ENCODE data around the gene FHOD3. TPM values are rescaled to one million over a fixed set of nuclear protein-coding genes. Genes with fewer than 3 reads are reported as not detected.

Gene FHOD3
- total RNA-seq, 2 donors from 2014 or later: 66.0 to 114 TPM

- no peaks in the 10 kb centered on the region for H3K4me1 ChIP-seq
- no peaks in the 10 kb centered on the region for H3K36me3 ChIP-seq
- H3K4me3 ChIP-seq: no peak overlapping the region
- no peaks in the 10 kb centered on the region for H3K27me3 ChIP-seq
- no peaks in the 10 kb centered on the region for H3K9me3 ChIP-seq
- TF ChIP-seq CTCF (IDR thresholded peaks at IDR 0.05): no peak
- DNase-seq (ENCODE audit: low spot score): no peak
- H3K27ac ChIP-seq: no peak overlapping the region
These were observed 297.7 kb downstream of the FHOD3 start for GRCh38 chr18:36595046-36595817.

- no peak for TF ChIP-seq CTCF (IDR thresholded peaks at IDR 0.05)
- no peak overlapping the region for H3K27ac ChIP-seq
- no peak for DNase-seq (ENCODE audit: low spot score)
- H3K27me3 ChIP-seq: no peaks in the 10 kb centered on the region
- no peaks in the 10 kb centered on the region for H3K9me3 ChIP-seq
- no peaks in the 10 kb centered on the region for H3K4me1 ChIP-seq
- no peak overlapping the region for H3K4me3 ChIP-seq
- no peaks in the 10 kb centered on the region for H3K36me3 ChIP-seq
These were observed 298.3 kb downstream of the FHOD3 start for GRCh38 chr18:36595818-36596215.

- Histone ChIP-seq H3K27ac (no peak overlapping the region), H3K9me3 (no peaks in the 10 kb centered on the region), H3K4me3 (no peak overlapping the region), H3K27me3 (no peaks in the 10 kb centered on the region), H3K36me3 (no peaks in the 10 kb centered on the region), H3K4me1 (no peaks in the 10 kb centered on the region)
- no peak for DNase-seq (ENCODE audit: low spot score)
- TF ChIP-seq CTCF (IDR thresholded peaks at IDR 0.05): no peak
These were observed 300.1 kb downstream of the FHOD3 start for GRCh38 chr18:36597636-36598035.

- no peak for DNase-seq (ENCODE audit: low spot score)
- no peaks in the 10 kb centered on the region for H3K36me3 ChIP-seq
- no peaks in the 10 kb centered on the region for H3K9me3 ChIP-seq
- H3K27me3 ChIP-seq: no peaks in the 10 kb centered on the region
- H3K27ac ChIP-seq: no peak overlapping the region
- no peaks in the 10 kb centered on the region for H3K4me1 ChIP-seq
- no peak for TF ChIP-seq CTCF (IDR thresholded peaks at IDR 0.05)
- H3K4me3 ChIP-seq: no peak overlapping the region
These were observed 303.0 kb downstream of the FHOD3 start for GRCh38 chr18:36600548-36600947.

- Histone ChIP-seq H3K27ac (no peak overlapping the region), H3K27me3 (no peaks in the 10 kb centered on the region), H3K4me3 (no peak overlapping the region), H3K9me3 (no peaks in the 10 kb centered on the region), H3K4me1 (no peaks in the 10 kb centered on the region), H3K36me3 (no peaks in the 10 kb centered on the region)
- DNase-seq (ENCODE audit: low spot score): no peak
- TF ChIP-seq CTCF (IDR thresholded peaks at IDR 0.05): no peak
These were observed 303.8 kb downstream of the FHOD3 start for GRCh38 chr18:36601316-36601715.

- Histone ChIP-seq H3K27ac (no peak overlapping the region), H3K4me3 (no peak overlapping the region), H3K9me3 (no peaks in the 10 kb centered on the region), H3K36me3 (no peaks in the 10 kb centered on the region), H3K4me1 (no peaks in the 10 kb centered on the region), H3K27me3 (no peaks in the 10 kb centered on the region)
- no peak for DNase-seq (ENCODE audit: low spot score)
- TF ChIP-seq CTCF (IDR thresholded peaks at IDR 0.05): no peak
These were observed 304.6 kb downstream of the FHOD3 start for GRCh38 chr18:36602071-36602470.

Measured in right atrium auricular region (tissue), 2 donors.